HTR-8/SVneo (cell line): ENCODE results near the gene FEZ2.

Source experiments
- DNase-seq: peaks from one replicate; pipeline ENCODE4 v3.0.0; 2011; ENCODE audit warnings: low spot score, mixed read lengths; ENCODE audit not compliant: insufficient read length
- FAIRE-seq: peaks from 2 replicates; lab custom pipeline; 2011; peaks lifted over from hg19 to GRCh38; lab: Jason Lieb, UNC

FEZ2 gene

DNA sequence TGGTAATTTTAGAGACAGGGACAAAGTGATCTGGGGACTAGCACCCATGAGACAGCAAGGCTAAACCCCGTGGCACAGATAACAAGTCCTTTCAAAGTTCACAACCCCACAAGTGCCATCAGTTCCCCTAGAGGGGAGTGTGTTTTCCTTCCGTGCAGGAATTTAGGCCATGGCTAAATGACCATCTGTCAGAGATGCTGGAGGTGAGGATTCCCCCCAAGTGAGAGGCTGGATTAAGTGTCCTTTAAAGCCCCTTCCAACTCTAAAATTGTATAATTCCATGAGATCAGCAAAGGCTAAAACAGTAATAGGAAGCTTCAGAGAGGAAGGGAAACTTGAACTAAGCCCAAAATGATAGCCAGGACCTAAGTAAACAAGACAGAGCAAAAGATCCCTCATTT, 8.7 kb downstream of the FEZ2 start:
- no peak for DNase-seq
- no peak for FAIRE-seq

DNA sequence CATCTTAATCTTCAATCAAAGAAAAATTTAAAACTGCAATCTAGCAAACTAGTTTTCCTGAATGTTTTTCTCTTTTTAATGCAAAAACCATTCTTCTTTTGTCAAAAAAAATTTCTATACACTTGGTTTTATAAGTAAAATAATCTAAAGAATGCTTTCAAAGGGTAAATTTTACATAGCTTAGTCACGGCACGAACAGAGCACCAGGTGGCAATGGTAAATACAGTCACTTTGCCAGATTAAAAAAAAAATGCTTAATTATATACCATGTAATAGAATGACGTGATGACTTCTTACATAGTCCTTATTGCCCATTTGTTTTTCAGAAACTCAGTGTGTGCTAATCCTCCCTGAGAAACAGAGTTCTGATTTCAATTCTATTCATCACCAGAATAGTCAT, 10.4 kb downstream of the FEZ2 start:
- no peak for FAIRE-seq
- no peak for DNase-seq

DNA sequence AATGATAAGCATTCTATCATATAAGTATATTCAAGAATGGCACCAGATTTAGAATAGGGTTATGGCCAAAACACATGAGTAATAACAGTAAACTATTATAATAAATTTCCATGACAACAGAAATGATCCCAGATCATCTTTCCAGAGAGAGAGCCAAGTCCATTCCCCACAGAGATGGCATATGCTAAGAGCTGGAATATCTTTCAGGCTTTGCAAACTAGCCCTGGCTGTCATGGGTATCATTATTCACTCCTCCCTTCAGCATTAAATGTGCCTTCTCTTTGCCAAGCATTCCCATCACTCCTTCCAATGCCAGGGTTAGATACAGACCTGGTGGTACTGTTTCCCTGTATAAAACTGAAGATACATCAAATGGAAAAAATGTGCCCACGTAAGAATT, 10.9 kb downstream of the FEZ2 start:
- DNase-seq (no peak), FAIRE-seq (no peak)

DNA sequence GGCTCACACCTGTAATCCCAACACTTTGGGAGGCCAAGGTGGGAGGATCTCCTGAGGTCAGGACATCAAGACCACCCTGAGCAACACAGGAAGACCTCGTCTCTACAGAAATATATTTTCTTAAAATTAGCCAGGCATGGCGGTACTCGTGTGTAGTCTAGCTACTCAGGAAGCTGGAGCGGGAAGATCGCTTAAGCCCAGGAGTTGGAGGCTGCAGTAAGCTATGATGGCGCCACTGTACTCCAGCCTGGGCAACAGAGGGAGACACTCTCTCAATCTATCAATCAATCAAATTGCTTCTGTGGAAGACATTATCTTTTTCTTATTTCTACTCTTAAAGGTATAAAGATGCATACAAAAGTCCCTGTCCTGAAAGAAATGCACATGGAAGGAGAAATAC, 11.3 kb downstream of the FEZ2 start:
- no peak for FAIRE-seq
- DNase-seq: no peak

DNA sequence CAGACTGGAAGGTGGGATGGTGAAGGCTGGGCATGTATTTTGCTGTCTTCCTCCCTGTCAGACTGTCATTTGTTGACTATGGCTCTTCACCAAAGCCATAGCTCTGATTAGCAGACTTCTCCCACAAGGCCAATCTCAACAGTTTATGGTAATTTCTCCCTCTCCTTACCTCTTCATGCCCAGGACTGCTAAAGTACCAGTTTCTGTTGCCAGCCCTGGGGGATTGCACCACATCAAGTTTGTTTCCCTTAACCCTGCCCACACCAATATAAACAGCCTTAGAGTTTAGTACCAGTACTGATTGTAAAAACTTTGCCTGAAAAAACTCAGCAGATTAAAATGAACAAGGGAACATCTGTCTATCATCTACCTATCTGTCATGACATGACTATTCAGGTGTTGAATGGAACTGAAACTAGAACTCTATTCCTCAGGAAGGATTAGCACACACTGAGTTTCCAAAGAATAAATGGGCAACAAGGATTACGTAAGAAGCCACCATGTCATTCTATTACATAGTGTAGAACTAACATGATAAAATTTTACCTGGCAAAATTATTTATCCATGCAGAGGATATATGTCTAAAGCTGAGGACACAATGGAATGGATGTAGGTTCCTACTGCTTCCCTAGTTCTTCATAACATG, 13.7 kb downstream of the FEZ2 start:
- DNase-seq (no peak), FAIRE-seq (peak; percentile 82)

DNA sequence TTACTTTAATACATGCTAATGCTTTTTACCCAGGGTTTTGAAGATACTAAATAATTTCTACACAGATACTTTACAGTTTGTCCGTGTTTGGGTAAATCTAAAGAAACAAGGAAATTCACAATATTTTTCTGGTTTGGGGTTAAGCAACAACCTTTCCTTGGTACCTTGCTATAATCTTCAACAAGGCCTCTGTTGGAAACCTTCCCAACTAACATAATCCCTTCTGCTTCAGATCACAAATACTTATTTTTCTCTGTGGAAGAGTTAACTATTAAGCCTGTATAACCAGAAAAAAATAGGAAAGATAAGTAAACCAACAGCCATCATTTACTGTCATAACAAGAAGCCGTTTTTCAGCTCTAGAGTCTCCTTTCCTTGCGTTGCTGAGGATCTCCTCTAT, 15.0 kb downstream of the FEZ2 start:
- DNase-seq (no peak), FAIRE-seq (no peak)

DNA sequence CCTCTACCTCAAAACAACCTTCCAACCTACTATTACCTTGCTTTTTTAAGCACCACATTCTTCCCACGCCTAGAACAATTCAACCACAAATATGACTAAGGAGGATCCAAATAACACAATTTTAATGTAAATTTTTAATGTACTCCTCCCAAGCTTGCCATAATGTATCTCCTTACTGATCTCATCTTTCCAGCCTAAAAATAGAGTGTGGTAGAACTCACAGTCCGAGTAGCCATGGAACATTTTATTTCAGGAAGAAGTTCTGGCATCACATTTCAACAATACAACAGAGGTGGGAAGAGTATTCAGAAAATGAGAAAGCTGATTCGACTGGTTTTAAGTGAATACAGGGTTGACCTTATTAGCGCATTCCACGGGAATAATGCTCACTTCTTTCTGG, 15.4 kb downstream of the FEZ2 start:
- FAIRE-seq: no peak
- no peak for DNase-seq

DNA sequence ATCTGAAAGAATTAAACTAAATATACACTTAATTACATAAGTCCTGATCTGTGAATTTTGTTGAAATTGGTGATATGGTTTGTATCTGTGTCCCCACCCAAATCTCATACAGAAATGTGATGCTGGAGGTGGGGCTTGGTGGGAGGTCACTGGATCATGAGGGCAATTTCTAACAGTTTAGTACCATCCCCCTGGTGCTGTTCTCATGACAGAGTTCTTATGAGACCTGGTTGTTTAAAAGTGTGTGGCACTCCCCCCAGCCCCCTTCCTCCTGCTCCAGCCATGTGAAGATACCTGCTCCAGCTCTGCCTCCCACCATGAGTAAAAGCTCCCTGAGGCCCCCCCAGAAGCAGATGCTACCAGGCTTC, 18.7 kb downstream of the FEZ2 start:
- FAIRE-seq: no peak

DNA sequence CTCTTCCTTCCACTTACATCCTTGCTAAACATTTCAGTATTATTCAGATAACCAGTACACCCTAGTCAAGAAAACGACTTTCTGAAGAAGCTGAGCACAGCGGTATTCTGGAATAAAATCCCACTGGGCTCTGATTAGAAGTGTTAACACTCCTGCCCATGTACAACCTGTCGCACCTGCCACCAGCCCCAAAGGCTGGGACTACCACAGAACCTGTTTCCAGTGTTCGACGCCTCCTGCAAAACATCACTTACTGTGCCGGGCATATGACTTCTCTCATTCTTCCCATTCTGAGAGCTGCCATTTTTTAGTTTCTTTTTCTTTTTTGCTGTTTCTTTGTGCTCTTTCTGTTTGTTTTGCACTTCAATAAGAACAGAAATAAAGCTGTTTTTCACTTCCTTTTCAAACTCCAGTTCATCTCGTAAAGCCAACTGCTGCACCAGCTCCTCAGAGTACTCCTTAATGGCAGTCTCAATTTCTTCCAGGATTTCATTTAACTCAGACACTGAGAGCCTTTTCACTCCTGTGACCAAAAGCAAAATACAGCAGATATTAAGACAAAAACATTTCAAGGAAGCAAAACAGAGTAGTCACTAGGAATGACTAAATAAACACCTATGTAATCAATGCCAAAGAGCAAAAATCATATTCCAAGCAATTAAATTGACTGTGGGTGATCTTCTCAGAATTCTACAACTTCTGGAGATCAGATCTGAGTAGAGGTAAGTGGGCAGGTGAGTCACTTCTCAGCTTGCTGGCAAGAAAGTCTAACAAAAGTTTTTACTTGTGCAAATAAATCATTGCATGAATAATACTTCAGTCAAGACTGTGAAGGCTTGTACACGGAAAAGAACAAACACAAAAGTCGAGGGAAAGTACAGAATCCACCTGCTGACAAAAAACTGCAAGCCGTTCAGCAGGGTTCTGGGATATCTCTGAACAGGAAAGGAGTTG, 19.3 kb downstream of the FEZ2 start:
- FAIRE-seq (no peak), DNase-seq (no peak)

More for the DNA sequence above, 18.7 kb downstream of the FEZ2 start:
- no peak for DNase-seq

DNA sequence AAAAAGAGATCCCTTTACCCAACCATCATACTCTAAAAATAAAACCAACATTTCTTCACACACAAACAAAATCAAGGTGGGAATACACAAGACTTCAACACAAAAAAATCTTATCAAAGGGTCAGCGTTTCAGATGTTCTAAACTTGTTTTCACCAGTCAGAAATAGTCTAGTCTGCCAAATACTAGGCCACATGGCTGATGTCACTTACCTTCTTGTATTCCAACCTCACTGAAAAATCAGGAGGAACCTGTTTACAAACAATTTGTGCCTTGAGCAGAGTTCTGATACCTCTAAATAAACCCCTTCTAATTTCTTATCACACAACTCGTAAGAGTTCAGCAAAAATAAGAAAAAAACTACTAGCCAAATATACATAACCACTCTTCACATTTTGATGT, 20.1 kb downstream of the FEZ2 start:
- FAIRE-seq (no peak), DNase-seq (no peak)

DNA sequence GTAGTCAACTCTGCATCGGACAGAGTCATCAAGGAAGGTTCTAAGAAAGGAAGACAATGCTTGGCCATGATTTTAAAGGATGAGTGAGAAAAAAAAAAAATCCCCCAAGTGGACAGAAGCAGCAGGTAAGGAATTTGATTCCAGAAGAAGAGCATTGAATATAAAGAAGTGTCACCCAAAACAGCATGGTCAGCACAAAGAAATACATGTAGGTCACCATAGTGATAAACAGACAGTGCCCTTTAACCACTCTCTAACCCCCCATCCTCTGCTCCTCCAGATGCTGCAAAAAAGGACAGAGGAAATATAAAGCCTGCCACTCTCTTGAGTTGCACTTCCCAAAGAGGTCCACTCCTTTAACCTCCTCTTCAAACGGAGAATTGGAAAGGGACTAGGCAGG, 23.4 kb downstream of the FEZ2 start:
- no peak for DNase-seq
- FAIRE-seq: no peak

DNA sequence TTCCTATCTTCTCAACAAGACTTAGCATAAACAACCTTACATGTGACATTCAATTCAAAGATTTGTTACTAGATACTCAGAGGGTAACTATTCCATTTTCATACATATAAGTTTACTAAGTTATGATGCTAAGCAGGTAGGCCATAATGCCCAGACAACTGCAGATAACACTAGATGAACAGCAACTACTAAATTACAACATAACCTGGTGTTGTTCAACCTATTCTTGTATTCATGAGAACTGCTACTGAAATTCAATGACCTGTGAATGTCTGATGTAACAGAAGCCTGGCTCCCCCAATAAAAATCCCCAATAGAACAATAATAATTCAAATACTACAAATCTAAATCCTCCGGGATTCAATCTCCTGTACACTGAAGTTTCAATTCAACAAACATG, 24.8 kb downstream of the FEZ2 start:
- no peak for DNase-seq
- FAIRE-seq: no peak

DNA sequence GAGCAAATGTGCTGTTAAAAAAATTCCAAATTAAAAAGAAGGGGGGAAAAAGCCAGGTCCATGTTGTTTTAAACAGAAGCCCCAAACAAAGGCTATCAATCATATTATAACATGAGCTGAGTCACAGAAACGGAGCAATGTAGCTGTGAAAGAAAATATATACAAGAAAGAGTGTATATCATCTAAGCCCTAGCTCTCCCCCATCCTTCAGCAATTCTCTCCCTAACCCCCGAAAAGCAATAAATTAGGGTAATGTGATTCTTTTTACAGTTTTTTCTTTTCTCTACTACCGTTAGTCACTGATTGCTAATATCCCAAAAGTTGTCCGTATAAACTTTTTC, 25.3 kb downstream of the FEZ2 start:
- FAIRE-seq (no peak), DNase-seq (no peak)

DNA sequence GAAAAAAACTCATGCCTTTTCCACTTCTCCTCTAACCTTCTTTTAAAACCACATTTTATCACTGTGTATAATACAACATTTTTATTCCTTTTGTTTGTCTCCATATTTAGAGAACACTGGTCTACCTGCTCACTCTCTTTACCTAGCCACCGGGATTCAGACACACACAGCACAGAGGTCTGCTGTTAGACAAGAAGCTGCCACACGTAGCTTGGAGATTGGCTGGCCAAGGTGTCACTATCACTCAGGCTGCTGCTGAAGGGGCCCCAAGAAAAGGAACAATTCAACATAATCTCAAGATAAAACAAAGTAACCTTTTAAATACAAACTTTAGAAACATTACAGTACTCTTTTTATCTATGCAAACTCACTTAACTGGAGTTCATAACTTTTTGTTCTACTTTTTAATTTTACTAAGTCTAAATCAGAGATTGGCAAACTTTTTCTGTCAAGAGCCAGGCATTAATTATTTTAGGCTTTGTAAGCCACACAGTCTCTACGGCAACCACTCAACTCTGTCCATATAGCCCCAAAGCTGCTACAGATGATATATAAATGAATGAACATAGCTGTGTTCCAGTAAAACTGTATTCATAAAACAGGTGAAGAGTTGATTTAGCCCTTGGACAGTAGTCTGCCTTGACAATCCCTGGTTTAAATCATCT, 25.8 kb downstream of the FEZ2 start:
- no peak for FAIRE-seq

DNA sequence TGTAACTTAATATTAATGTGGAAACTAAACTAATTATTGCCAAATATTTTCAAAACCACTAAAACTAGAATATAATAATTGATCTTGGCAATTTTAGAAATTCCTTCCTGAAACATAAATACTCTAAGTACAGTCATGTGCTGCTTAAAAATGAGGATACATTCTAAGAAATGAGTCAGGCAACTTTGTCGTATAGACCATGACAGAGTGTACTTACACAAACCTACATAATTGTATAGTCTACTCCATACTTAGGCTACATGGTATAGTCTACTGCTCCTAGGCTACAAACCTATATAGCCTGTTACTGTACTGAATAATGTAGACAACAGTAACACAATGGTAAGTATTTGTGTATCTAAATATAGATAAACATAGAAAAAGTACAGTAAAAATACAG, 27.6 kb downstream of the FEZ2 start:
- DNase-seq (no peak), FAIRE-seq (peak; percentile 20)

More for the DNA sequence above, 25.8 kb downstream of the FEZ2 start:
- no peak for DNase-seq

DNA sequence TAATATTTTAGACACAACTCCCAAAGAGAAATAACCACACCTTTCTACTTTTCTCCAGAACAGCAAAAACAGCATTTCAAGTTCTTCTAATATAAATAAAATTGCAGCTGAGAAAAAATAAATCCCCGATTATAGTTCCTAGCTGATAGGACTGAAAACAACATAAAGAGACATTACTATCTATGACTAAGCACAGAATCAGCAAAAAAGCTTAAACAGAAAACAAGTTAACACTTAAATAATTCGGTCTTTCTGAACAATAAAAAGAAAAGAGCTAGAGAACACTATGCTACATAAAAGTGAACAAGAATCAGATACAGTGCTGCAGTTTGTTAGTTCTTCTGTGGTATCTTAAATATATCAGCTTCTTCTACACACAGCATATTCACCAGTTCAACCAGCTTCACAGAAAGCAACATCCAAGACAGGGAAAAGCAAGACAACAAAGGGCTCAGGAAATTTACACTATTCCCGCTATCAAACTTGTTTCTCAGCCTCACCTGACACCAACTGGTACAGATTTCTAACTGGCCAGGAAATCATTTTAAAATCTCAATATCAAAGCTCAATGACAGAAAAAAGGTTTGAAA, 28.6 kb downstream of the FEZ2 start:
- FAIRE-seq: peak; percentile 81
- DNase-seq: no peak

DNA sequence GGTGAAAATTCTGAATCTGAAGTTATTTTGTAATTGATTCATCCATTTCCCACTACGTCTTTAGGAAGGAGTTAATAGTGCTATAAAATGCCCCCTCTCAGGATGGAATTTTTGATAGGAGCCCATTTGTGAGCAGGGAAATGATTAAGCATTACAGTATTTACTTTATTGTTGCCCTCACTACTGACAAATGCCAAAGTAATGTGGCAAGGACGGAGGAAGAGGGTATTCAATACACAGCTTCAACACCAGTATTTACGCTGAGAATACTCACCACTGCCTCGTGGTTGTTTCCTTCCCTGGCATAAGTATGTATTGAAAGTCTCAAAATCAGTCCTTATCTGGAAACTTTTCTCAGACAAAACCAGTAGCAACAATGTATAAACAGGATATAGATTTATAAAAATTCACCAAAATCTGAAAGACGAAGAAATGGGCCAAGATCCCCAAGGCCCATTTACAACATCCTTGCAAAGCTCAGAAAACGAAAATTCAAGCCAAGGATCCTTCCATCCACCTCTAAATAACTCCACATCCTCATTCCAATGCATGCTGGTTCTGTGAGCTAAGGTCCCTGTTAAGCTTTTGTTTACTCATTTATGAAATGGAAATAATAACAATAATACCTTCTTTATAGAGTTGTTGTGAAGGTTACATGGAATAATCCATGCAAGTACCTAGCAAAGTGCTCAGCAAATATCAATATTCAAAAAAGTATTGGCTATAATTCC, 29.3 kb downstream of the FEZ2 start:
- peak; percentile 95 for FAIRE-seq
- DNase-seq: peak; percentile 48

DNA sequence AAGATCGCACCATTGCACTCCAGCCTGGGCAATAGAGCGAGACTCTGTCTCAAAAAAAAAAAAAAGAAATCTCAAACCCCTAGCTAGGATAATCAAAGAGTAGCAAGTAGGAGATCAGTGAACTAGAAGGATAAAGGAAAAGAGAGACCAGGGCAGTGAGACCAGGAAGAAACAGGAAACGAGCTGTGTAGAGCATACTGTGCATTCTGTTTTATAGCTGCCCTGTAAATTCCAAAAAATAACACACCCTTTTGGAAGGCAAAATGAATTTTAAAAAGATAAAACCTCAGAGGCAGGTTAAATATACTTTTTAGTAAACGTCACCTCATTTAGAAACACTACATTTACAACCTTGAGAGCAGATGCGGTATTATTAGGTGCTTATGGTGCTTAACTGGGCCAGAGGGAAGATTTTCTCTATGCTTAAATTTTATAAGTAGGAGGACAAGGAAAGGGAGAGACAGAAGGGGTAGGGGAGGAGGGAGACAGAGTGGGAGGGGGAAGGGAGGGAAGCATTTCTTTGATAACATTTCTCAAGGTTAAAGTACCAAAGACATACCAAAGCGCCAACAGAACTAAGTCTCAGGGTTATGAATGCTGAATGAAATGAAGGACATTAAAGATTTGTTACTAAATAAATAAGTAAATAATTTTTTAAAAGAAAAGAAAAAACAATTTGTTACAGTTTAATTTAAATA, 30.1 kb downstream of the FEZ2 start:
- DNase-seq: no peak
- no peak for FAIRE-seq

DNA sequence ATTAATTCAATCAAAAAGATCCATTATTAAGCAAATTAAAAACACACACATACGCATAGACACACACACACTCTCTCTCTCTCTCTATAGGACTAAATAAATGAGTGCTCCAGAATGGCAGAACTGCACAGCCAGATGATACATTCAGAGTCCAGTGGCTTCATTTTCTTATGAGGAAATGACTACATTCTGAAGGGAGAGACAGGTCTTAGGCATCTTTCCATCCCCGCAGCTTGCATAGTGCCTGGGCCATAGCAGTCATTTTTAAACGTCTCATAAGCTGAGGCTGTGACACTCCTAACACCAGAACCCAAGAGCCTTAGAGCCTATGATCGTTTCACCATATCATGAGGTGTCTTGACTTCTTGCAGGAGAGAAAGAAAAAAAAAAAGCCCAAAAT, 31.1 kb downstream of the FEZ2 start:
- DNase-seq: no peak
- no peak for FAIRE-seq

DNA sequence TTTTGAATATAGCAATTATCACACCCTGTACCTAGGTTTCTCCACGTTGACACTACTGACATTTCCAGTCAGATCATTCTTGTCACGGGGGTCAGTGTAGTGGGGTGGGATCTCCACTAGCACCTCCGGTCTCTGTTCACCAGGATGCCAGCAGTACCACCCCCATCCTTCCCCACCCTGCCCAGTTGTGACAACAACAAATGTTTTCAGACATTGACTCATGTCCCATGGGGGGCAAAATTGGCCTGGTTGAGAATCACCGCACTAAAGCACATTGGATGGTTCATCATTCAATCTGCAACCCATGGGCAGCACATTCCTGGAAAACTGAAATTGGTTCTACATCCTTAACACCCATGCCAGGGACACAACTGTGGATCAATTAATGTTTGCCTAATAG, 32.3 kb downstream of the FEZ2 start:
- FAIRE-seq: peak; percentile 66
- no peak for DNase-seq
